WERI-Rb-1 (cell line): ENCODE data around the gene CHEK2.
"Not testable (repeated sequence)": the region's sequence is repeated elsewhere in the genome, so short reads cannot be mapped to it uniquely, and the experiment has no call there.

Experiments used
- DNase-seq: peaks from one replicate; pipeline ENCODE4 v3.0.0-alpha.2; 2020
- H3K27ac ChIP-seq: fragments of 250-450 bp; sonication (Bioruptor Pico); 2 replicates; pipeline ENCODE4 v1.5.1; 2020; ENCODE audit warnings: mild to moderate bottlenecking, moderate library complexity
- H3K27me3 ChIP-seq: fragments of 250-450 bp; sonication (Bioruptor Pico); 2 replicates; pipeline ENCODE4 v1.5.1; 2021; ENCODE audit warnings: mild to moderate bottlenecking, low read depth, moderate library complexity; ENCODE audit not compliant: insufficient read depth, severe bottlenecking
- H3K36me3 ChIP-seq: fragments of 250-450 bp; sonication (Bioruptor Pico); 2 replicates; pipeline ENCODE4 v1.5.1; 2020; ENCODE audit warnings: mild to moderate bottlenecking, moderate library complexity
- H3K4me3 ChIP-seq: 2 replicates; pipeline ENCODE4 v1.5.1; 2011; ENCODE audit warnings: low read depth, mild to moderate bottlenecking, control low read depth, low read length
- H3K9me3 ChIP-seq: fragments of 250-450 bp; sonication (Bioruptor Pico); 2 replicates; pipeline ENCODE4 v1.5.1; 2021; ENCODE audit warnings: mild to moderate bottlenecking, moderate library complexity; ENCODE audit not compliant: severe bottlenecking
- TF ChIP-seq, protein P1 (sequence below): IDR thresholded peaks from 2 replicates; pipeline ENCODE4 v1.5.1; 2011; ENCODE audit warnings: low read depth, mild to moderate bottlenecking, control low read depth, inconsistent platforms, low read length

CHEK2 gene

DNA sequence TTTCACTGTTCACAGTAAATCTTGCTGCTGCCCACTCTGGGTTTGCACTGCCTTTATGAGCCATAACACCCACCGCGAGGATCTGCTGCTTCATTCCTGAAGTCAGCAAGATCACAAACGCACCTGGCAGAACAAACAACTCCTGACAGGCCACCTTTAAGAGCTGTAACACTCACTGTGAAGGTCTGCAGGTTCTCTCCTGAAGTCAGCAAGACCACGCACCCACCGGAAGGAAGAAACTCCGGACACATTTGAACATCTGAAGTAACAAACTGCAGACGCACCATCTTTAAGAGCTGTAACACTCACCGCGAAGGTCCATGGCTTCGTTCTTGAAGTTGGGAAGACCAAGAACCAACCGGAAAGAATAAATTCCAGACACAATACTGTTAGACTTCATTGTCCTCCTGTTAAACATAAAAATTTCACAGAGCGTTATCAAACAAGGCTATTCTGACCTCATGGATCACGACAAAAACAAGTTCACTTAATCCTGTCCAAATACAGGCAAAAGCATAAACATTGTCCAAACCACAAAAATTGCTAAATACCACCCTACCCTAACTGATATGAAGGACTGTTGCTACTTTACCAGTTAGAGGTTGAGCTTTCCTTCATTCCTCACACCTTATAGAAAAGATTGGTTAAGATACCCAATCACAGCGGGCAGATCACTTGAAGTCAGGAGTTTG, 27.9 kb upstream of the CHEK2 start:
- Histone ChIP-seq H3K9me3 (peaks cover 3% of the 10 kb centered on the region), H3K27ac (no peak overlapping the region), H3K36me3 (peaks cover 3% of the 10 kb centered on the region), H3K27me3 (no peaks in the 10 kb centered on the region), H3K4me3 (no peak overlapping the region)
- DNase-seq: no peak
- TF ChIP-seq, protein P1, sequence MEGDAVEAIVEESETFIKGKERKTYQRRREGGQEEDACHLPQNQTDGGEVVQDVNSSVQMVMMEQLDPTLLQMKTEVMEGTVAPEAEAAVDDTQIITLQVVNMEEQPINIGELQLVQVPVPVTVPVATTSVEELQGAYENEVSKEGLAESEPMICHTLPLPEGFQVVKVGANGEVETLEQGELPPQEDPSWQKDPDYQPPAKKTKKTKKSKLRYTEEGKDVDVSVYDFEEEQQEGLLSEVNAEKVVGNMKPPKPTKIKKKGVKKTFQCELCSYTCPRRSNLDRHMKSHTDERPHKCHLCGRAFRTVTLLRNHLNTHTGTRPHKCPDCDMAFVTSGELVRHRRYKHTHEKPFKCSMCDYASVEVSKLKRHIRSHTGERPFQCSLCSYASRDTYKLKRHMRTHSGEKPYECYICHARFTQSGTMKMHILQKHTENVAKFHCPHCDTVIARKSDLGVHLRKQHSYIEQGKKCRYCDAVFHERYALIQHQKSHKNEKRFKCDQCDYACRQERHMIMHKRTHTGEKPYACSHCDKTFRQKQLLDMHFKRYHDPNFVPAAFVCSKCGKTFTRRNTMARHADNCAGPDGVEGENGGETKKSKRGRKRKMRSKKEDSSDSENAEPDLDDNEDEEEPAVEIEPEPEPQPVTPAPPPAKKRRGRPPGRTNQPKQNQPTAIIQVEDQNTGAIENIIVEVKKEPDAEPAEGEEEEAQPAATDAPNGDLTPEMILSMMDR: no peak

DNA sequence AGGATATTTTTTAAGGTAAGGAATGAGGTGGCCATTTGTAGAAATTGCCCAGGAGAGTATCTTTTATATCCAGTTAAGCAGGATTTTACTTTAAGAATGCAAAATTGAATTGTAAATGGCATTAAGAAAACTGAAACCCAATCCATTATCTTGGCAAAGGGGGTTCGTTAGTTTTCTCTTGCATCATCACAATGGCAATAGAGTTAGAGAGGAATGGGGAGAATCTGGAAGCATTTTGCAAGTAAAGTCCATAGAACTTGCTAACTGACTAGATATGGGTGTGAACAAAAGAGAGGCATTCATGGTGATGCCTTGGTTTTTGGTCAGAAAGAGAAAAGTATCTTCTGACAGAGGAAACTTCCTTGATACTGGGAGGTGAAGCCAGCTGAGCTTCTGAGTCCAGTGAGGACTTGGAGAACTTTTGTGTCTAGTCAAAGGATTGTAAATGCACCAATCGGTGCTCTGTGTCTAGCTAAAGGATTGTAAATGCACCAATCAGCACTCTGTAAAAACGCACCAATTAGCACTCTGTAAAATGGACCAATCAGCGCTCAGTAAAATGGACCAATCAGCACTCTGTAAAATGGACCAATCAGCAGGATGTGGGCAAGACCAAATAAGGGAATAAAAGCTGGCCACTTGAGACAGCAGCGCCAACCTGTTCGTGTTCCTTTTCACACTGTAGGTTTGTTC, 27.2 kb upstream of the CHEK2 start:
- TF ChIP-seq, protein P1: no peak
- Histone ChIP-seq H3K4me3 (no peak overlapping the region), H3K27me3 (no peaks in the 10 kb centered on the region), H3K27ac (no peak overlapping the region), H3K9me3 (peaks cover 3% of the 10 kb centered on the region), H3K36me3 (no peaks in the 10 kb centered on the region)
- DNase-seq: no peak

DNA sequence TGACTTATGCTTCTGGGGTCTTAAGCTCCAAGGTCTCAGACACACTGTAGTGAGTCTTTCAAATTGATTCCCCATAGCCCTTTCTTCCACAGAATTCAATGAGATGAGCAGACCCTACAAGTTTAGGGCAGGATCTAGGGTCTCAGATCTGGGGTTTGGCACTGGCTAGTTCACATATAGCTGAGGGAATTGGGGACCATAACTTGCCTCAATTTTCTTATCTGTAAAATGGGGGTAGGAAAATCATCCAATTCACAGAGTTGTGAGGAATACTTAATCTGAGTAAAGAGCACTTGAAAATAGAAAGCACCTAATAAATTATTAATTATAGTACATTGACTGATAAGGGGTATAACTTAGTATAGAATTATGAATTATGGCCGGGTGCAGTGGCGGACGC, 25.0 kb upstream of the CHEK2 start:
- no peak for DNase-seq
- H3K27ac ChIP-seq: no peak overlapping the region
- no peak overlapping the region for H3K4me3 ChIP-seq
- TF ChIP-seq, protein P1: no peak
- no peaks in the 10 kb centered on the region for H3K36me3 ChIP-seq
- no peaks in the 10 kb centered on the region for H3K27me3 ChIP-seq
- H3K9me3 ChIP-seq: peaks cover 3% of the 10 kb centered on the region

DNA sequence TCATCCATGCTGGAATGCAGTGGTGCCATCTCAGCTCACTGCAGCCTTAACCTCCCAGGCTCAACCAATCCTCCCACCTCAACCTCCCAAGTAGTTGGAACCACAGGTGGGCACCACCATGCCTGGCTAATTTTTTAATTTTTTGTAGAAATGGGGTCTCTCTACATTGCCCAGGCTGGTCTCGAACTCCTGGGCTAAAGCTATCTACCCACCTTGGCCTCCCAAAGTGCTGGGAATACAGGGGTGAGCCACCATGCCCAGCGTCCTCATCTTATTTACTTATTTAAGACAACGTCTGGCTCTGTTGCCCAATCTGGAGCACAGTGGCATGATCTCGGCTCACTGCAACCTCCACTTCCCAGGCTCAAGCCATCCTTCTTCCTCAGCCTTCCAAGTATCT, 20.4 kb upstream of the CHEK2 start:
- H3K27ac ChIP-seq, H3K27me3 ChIP-seq, H3K4me3 ChIP-seq, DNase-seq, H3K9me3 ChIP-seq, H3K36me3 ChIP-seq: not testable (repeated sequence)

DNA sequence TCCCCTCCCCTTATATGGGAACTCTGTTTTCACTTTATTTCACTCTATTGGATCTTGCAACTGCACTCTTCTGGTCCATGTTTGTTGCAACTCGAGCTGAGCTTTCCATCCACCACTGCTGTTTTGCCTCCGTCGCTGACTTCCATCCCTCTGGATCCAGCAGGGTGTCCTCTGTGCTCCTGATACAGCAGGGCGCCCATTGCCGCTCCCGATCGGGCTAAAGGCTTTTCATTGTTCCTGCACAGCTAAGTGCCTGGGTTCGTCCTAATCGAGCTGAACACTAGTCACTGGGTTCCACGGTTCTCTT, 19.8 kb upstream of the CHEK2 start:
- Histone ChIP-seq H3K27ac (no peak overlapping the region), H3K27me3 (no peaks in the 10 kb centered on the region), H3K9me3 (no peaks in the 10 kb centered on the region), H3K4me3 (no peak overlapping the region), H3K36me3 (no peaks in the 10 kb centered on the region)
- TF ChIP-seq, protein P1: no peak
- no peak for DNase-seq

DNA sequence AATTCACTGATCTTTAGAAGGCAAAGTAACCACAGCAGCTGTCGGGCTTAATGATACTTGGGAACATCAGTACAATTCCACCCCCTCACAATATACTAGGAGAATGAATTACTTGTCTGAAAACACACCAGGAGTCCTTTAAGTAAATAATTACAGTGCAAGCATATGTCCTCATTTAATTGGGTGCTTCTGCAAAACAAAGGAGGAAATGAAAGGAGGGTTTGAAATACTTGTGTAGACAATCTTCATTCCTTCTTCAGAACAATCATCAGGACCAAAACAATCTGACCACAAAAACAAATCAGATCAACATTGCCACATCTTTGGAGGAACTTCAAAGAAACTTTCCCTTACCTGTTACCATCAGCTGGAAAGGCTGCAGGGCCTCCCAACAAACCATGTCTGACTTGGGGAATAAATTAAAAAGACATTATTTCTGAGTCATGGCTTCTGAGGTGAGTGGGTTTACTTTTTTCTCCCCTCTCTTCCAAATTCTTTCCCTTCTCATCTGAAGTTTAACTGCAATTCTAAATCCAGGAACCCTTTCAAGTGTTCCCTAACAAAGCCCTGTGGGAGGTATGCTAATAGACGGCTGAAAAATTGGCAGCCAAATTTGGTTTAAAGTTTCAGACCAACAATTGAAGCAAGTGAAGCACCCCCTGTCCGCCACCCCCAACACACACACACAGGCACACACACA, 18.4 kb upstream of the CHEK2 start:
- Histone ChIP-seq H3K27me3 (no peaks in the 10 kb centered on the region), H3K9me3 (no peaks in the 10 kb centered on the region), H3K27ac (no peak overlapping the region), H3K36me3 (no peaks in the 10 kb centered on the region), H3K4me3 (no peak overlapping the region)
- no peak for DNase-seq
- TF ChIP-seq, protein P1: no peak

DNA sequence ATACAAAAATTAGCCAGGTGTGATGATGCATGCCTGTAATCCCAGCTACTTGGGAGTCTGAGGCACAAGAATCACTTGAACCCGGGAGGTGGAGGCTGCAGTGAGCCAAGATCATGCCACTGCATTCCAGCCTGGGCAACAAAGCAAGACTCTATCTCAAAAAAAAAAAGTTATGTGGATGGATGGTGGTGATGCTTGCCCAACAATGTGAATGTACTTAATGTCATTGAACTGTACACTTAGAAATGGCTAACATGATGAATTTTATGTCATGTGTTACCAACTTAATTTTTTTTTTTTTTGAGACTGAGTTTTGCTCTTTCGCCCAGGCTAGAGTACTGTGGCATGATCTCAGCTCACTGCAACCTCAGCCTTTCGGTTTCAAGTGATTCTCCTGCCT, 12.9 kb upstream of the CHEK2 start:
- H3K4me3 ChIP-seq, DNase-seq, H3K9me3 ChIP-seq, H3K27ac ChIP-seq, H3K36me3 ChIP-seq, H3K27me3 ChIP-seq: not testable (repeated sequence)
